Measurements from ENCODE around the gene OR56B4.

Gene OR56B4

GRCh38 chr11:6151117-6151516 lies 43.6 kb downstream of the OR56B4 start:
- DNase-seq (ENCODE audit: low read depth in 2 of 2) = no peak

- DNase-seq (ENCODE audit: low read depth in 2 of 2) = no peak
These were observed 44.6 kb downstream of the OR56B4 start for GRCh38 chr11:6152126-6152525.

DNA sequence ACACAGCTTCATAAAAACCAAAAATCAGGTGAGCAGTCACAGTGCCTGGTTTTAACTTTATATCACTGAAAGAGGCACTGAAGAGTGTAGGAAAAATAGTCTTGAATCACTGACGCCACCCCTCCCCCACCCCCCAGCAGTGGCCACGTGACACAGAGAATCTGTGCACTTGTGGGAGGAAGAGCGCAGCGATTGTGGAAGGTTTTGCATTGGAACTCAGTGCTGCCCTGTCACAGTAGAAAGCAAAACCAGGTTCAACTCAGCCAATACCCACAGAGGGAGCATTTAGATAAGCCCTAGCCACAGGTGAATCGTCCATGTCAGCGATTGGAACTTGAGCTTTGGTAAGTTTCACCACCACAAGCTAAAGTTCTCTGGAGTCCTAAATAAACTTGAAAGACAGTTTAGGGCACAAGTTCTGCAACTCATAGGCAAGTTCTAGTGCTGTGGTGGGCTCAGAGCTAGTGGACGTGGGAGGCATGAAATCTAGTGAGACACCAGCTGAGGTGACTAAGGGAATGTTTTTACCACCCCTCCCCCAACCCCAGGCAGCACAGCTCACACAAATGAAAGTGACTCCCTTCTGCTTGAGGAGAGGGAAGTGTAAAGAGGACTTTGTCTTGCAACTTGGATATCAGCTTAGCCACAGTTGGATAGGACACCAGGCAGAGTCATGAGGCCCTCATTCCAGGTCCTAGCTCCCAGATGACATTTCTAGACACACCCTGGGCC lies 49.3 kb downstream of the OR56B4 start:
- no peak for DNase-seq (ENCODE audit: low read depth in 2 of 2)

Data from activated CD8-positive, alpha-beta memory T cell treated with anti-CD3 and anti-CD28 coated beads for 4 hours (primary cell).